ENCODE measurements around the gene MED15.

GRCh38 chr22:20459862-20460261 is 47.5 kb upstream of the MED15 start:
- no peak for TF ChIP-seq EZH2phosphoT487 (IDR thresholded peaks at IDR 0.05; ENCODE audit: borderline replicate concordance)
- no peak for TF ChIP-seq CTCF (conservative IDR thresholded peaks at IDR 0.05; ENCODE audit: low read length)
